ENCODE data around the gene HS1BP3. TPM values are rescaled to one million over a fixed set of nuclear protein-coding genes. Genes with fewer than 3 reads are reported as not detected.

Gene HS1BP3
- total RNA-seq, 1 experiment from 2014 or later: 18.4 TPM

DNA sequence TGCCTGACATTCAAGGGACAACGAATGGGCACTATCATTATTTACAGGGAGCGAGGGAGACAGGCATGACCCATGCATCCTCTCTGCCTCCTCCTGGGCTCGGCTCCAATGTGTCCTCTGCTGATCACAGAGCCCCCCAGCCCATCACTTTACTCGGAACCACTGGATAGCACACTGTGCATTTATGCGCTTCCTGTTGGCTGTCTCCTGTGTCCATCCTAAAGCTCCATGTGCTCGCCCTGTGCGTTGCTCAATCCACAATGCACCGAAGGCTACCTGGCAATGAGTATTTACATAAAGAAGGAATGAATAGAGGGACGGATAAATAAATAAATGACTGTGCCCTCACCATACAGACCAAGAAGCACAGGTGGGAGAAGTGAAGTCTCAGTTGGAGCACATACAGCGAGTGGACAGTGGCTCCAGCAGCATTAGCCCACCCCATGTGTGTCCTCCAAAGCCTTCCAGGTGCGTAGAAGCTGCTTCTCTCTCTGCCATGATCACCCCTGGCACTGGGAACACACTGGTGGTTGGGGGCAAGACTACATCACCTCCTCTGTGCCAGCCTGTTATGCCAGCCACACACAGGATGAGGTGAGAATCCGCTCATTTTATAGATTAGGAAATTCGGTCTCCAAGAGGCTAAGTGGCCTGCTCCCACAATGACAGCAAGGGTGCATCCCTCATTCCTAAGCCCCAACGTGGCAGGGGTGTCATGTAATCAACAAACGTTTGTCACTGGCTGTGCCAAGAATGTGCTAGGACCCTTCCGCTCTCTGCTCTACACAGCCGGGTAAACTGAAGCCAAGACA, 13.7 kb upstream of the HS1BP3 start:
- DNase-seq (ENCODE audit: low read depth): no peak

DNA sequence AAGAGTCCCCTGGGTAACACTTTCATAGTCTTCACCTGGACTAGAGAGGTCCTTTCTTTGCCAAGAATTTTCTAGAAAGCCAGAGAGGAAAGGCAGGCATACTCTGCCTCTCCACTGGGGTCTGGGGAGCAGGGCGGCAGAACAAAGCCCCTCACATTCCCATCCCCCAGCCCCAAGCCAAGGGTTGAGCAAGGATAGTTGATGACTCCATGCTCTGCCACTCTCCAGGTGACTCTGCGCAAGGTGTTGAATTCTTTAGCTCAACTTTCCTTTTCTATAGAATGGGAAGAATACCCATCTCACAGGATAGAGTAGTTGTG, 13.1 kb upstream of the HS1BP3 start:
- DNase-seq (ENCODE audit: low read depth): no peak

DNA sequence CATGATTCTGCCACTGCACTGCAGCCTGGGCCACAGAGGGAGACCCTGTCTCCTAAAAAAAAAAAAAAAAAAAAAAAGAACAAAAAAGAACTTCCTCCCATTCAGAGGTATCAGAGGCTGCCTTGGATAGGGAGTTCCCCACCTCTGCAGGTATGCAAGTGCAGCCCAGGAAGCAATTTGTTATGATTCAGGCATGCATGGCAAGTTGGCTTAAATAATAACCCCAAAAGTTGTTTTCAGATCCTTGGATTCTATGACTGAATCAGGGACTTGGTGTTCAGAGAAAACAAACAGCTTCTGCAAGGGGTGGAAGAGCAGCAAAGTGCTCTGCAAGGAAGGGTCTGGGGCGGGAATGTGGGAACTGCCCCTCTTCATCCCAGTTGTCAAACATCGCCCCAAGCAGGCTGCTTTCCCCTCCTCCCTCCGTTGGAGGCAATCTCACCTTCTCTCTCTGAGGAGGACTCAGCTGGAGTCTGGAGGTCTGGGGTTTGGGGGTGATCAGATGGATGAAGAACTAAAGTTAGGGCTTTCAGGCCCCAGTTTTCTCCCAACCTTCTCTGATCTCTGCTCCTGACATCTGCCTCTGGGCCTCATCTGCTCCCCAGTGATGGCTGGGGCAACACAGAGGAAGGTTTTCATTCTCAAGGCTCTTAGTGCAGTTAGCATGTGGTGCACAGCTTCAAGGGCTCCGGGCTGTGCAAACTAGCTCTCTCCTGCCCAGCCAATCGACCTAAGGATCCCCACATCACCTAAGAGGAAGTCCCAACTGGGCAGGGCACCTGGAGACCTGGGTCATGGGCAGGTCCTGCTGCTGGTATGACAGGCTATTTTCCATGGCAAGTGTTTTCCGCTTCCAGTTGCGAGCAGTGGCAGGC, 12.5 kb upstream of the HS1BP3 start:
- no peak for DNase-seq (ENCODE audit: low read depth)

DNA sequence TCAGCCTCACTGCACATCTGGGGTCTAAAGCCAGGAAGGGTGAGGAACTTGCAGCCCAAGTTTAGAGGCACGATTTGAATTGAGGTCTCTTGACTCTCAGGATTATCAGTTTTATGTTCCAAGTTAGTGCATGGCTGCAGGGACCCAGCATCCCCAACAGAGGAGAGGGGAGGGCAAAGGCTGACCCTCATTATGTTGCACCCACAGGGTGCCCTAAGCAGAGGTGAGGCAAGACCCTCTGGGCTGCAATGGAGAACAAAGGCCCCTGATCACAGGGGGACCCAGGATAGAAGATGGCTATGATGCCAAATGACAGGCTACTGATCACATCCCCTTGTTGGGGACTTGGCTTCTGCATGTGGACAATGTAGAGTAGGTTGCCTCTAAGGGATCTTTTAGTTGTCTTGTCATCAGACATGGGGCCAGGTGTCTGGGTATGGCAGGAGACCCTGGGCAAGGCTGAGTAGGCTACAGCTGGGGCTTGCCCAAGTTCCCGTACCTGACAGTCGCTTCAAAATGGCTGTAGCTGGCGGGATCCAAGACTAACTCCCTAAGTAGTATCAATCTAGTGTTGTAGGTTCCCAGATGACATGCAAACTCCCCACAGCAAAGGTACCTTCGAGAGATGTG, 11.5 kb upstream of the HS1BP3 start:
- DNase-seq (ENCODE audit: low read depth): no peak

DNA sequence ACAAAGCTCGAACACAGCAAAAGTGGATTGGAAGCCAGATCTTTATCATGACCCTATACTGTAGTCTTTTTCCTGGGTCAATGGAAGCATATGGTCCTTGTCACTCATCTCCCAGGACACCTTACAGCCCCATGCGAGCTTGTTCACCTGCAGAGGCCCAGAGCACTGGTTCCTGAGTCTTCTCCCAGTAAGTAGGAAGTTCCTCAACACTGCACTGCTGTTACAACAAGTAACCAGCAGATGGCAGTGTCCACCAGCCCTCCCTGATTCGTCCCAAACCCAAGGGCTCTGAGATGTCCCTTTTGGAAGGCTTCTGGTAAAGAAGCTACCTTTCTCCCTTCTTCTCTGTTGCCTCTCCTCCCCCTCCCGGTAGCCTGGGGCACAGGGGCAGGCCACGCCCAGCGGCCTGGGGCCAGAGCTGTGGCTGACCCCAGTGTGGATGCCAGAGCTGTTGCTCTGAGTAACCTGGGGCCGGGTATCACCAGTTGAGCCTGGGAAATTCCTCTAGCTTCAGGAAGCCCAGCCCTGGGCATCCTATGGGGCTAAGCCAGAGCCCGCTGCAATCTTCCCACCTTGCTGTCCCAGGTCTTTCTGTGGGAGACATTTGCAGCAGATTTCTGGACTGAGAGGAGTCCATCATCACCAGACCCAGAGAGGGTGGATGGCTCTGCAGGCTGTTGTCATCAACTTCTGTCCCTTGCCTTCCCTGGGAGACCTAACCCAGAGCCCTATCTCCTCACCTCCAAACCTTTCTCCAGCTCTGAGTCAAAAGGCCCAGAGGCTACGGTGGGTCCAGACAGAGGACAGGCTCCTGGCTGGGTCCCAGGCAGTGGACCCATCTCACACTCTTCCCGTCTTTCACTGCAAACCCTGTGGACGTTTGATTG, 10.8 kb upstream of the HS1BP3 start:
- DNase-seq (ENCODE audit: low read depth): peak; percentile 75

DNA sequence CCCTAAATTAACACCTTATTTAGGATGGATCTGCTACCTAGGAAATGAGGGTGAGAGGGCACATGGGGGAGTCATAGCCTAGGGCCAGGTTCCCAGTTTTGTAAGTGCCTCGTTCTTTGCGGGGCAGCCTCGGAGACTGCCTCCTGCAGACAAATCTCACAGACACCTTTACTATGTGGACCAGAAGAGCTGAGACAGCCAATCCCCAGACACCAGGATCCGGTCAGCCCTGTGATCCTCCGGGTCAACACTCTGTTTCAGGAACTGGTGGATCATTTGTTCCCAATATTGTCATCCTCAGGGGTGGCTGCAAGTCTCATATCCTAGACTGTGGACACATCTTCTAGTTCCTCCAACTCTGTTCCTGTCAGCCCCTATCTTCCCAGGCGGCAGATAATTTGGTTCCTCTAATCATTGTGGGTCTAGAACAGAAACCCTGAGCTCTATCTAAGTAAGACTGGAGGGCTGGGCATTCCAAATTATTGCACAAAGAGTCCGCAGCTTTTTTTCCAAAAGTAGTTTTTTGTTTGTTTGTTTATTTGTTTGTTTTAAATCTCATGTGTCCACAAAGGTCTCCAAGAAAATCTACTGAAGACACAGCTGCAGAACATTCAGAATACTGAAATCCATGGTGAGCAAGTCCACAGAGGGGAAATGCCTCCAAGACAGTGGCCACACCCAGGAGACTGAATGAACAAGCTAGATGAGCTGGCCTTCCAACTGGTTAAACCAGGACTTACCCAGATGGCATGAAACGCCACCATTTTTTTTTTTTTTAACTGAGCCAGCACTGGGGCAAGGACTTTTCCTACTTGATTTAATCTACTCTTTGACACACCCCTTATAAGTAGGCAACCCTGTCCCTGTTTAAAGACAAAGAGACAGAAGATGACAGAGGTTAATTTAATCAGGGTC, 9.9 kb upstream of the HS1BP3 start:
- DNase-seq (ENCODE audit: low read depth): peak; percentile 62

DNA sequence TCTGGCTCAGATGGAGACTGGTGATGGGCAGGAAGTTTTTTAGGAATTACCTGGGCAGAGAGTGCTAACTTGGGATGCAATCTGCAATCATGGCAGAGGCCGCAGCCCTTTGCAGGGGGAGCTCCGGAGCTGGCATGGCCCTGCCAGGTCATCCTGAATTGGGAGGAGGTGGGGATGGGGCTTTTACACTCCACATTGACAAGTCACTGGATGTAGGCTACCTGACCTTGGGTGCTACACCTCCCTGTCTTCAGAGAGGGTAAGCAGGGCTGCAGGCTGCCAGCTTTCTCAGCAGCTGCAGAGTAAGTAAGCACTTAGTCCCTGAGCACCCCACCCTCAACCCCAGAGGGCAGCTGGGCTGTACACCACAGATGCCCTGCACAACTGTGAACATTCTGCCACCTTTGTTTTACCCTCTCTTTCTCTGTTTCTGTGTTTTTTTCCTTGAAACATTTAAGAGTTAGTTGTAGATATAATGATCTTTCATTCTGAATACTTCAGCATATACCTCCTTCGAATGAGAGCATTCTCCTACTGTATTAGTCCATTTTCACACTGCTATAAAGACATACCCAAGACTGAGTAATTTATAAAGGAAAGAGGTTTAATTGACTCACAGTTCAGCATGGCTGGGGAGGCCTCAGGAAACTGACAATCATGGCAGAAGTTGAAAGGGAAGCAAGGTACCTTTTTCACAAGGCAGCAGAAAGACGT, 6.8 kb upstream of the HS1BP3 start:
- no peak for DNase-seq (ENCODE audit: low read depth)

DNA sequence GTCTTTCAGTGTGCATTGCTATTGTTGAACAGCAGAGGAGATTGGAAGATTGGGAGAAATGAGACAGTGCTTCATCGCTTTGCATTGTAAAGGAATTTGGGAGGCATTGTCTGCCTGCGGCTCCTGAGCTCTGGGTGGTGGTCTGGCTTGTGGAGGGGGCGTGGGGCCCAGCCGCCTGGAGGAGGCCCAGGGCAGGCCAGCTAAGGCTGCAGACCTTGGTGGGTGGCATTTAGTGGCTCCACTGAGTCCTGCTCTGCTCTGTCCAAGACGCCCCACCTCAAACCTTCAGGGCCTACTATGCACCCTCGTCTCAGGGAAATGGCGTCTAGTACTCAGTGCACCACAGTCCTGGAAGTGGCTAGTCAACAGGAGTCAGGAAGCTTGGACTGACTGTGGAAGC, 5.7 kb upstream of the HS1BP3 start:
- no peak for DNase-seq (ENCODE audit: low read depth)

DNA sequence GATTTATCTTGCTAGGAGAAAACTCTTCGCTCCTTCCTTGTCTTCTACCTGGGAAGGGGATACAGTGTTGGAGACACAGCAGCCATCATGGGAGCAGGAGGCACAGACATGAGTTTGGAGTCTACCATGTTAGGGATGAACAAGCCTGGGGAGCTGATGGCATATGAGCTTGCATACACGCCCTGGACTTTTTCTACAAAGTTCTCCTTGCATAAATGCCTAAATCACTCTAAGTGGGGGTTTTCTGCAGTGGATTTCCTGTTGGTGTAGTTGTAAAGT, 3.6 kb upstream of the HS1BP3 start:
- DNase-seq (ENCODE audit: low read depth): no peak

DNA sequence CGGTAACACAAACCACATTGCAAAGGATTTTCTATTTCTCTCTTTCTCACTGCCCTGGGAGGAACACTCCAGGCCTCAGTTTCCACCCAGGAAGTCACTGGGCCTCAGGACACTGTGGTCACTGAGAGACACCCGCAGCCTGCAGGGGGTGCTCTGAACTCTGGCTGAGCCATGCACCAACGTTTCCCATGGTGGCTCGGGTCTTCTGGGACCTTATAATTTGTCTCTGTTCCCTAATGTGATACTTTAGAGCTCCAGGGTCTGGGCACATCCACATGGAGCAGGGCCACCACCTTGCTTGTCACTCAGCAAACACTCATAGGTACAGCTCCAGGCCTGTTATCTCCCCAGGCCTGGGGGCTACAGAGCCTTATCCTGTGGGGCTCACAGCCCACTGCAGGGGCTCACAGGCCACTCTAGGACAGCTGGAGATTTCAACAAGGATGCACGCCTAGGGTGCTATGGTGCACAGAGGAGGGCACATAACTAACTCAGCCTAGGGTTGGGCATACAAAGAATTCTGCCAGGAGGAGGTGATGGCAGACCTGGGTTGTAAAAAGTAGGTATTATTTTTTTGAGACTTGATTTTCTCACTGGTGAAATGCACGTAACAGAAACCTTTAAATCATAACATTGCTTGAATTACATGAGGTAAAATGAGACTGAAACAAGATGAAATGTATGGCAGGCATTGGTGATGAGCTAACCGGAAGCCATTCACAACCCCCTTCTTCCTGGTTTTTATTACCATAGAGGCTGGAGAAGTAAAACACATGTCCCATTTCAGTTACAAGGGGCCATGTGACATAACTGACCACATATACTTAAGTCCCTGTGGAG, 3.0 kb upstream of the HS1BP3 start:
- no peak for DNase-seq (ENCODE audit: low read depth)

DNA sequence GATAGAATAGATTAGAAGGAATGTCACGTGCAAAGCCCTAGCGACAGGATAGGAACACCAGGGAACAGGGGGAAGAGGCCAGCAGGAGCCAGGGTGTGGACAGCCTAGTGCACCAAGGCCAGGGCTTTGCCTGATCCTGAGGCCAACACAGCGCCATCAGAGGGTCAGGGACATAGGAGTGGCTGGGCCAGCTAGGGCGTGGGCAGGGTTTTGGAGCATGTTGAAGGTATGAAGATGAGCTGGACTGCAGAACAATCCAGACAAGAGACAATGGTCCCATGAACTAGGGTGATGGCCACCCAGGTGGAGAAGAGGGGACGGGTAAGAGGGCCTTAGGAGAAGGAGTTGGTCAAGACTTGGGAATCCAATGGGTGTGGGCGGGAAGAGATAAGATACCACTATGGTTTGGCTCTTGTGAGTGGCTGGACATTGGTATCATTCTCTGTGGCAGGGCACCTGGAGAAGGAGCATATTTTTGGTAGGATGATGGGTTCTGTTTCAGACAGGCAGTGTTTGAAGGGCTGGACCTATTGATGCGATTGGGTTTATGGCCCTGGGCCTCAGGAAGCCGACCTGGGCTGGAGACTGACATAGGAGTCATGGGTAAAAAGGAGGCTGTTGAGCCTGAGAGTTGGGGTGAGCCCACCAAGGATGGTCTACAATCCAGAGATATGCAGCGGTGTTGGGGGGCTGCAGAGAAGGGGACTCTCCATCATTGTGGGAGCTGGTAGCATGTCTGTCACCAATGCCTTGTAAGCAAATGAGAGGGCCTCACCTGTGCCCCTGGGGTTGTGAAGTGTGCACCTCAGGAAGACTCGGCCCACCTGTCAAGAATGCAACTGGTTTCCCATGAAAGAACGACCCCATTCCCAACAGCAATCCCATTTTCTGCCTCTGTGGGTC, 2.0 kb upstream of the HS1BP3 start:
- no peak for DNase-seq (ENCODE audit: low read depth)

DNA sequence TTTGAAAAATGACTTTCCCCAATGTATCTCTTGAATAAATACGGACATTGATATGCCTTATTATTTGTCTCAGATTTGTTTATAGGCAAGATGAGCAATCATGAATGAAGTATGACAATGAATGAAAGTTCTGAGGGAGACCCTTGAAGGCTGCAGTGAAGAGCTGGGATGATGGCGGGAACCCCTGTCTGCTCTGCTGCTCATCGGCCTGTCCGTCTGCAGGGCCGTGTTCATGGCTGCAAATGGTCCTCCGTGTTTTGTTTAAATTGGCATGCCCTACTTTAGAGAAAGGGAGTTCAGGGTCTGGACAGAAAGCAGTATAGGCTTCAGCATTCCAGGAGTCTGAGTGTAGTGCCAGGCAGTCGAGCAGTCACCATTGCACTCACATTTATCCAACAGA, 1.2 kb upstream of the HS1BP3 start:
- no peak for DNase-seq (ENCODE audit: low read depth)

DNA sequence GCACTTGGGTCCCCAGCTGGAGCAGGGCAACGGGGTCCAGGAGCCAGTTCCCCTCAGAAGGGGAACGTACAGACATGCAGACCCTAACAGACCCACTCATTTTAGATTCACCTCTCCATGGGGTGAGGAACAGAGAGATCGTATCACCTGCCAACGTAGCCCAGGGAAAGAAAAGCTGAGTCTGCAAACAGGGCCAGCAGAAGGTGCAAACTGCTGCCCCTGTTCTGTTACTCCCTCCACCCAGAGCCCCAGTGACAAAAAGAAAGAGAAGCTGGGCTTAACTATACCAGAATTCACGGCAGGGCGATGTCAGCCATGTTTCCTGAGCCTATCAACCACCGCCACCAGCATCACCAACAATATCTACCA, 817 bp upstream of the HS1BP3 start:
- DNase-seq (ENCODE audit: low read depth): no peak

DNA sequence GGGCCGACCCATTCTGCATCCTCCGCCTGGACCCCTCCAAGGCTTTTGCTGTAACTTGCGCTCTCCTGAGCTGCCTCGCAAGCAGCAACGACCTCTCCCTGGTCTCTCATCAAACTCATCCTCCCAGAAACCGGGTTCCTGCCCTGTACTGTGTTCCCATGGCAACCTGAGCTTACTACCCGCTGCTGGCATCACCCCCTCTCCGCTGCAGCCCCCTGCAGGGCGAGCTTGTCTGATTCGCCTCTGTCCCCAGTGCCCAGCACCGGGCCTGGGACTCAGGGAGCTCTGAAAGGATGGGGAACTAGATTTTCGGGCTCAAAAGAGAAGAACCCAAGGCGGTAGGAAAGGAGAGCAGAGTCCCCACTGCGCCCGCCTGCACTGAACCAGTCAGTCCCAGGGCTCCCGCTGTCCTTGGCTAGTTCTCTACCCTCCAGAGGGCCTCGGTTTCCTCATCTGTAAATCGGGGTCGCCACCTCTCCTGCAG, 463 bp downstream of the HS1BP3 start:
- DNase-seq (ENCODE audit: low read depth): peak; percentile 49

DNA sequence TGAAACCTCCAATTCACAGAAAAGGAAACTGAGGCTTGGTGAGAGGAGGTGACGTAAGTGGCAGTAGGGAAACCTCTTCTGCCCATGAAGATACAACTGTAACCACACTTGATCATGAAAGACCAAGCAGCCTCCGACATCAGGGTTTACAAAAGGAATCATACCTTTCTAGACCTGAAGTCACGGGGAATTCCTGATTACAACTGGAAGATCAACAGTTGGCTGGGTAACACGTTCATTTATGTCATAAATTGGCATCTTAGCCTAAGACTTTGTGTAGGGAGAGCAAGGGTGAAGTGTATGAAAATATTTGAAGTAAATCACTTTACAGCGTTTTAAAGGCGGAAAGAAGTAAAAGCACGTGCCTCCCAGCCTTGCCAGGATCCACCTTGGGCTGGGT, 922 bp downstream of the HS1BP3 start:
- no peak for DNase-seq (ENCODE audit: low read depth)

DNA sequence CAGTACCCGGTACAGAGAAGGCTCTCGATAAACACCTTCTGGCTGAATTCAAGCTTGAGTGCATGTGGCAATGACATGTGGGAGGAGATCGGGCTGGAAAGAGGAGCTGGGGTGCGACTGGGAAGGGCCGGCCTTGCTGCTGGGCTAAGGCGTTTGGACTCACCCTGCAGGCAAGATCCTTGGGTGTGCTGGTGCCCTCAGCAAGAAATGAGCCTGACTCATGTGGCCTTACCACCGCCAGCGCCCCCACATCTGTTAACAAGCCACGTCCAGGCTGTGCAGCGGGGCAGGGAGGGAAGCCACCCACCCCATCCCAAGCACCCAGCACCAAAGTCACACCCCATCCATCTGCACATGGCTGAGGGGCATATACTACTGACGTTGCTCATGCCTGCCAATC, 1.3 kb downstream of the HS1BP3 start:
- DNase-seq (ENCODE audit: low read depth): no peak

DNA sequence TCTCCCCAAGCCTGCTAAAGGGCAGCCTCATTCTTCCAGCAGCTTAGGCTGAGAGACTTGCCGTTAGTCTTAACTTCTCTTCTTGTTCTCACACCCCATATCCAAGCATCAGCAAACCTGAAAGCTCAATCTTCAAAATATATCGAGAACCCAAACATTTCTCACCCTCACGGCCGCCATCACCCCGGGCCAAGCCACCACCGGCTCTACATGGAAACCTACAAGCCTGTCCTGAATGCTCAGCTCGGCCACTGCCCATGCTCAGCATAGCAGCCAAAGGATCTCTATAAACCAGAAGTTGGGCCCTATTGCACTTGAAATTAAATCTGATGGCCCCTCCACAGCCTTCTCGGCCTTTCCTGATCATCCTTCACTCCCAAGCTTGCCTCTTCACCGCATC, 2.1 kb downstream of the HS1BP3 start:
- no peak for DNase-seq (ENCODE audit: low read depth)

DNA sequence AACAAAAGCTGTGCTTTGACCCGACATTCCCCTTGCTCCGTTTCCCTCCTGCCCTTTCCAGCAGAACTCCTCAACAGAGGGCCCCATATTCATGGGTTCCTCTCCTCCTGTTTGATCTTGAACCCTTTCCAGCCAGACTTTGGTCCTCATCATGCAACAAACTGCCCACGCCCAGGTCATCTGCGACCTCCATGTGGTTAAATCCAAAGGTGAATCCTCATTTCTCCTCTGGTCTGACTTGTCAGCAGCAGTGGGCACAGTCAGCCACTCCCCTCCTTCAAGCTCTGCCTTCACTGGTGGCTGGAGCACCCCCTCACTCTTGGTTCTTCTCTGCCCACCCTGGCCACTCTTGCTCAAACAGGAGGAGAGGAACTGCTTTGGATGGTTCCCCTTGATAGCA, 2.7 kb downstream of the HS1BP3 start:
- DNase-seq (ENCODE audit: low read depth): no peak
